ENCODE data around the gene UBXN1. TPM values are rescaled to one million over a fixed set of nuclear protein-coding genes. Genes with fewer than 3 reads are reported as not detected.
A peak's percentile ranks its signal among the peaks of the same experiment; 100 is the strongest.

The UBXN1 gene
- polyA plus RNA-seq, 2 of the 4 experiments (the other 2 are of a cell fraction), result 117 to 120 TPM

GRCh38 chr11:62709247-62710000 is 30.6 kb upstream of the UBXN1 start:
- peaks cover 51% of the 10 kb centered on the region for H3K4me1 ChIP-seq
- FAIRE-seq (no peak), DNase-seq (ENCODE audit: low read depth in 1 of 2, low spot score in 1 of 2) (peak; percentile 94 to 98), ATAC-seq (peak; percentile 71 to 84)
- peak overlapping the region; percentile 41 for H3K4me3 ChIP-seq
- TF ChIP-seq KDM1A (IDR thresholded peaks at IDR 0.05; ENCODE audit: low read depth), result peak; percentile 70; the same call in 1 of the 2 replicates
- no peak for TF ChIP-seq GATA3 (IDR thresholded peaks at IDR 0.05; ENCODE audit: borderline replicate concordance)
- TF ChIP-seq JUN (IDR thresholded peaks at IDR 0.05), result peak; percentile 42 to 81; a peak in 4 of 5 replicates
- peak; percentile 35 for TF ChIP-seq PBX3 (IDR thresholded peaks at IDR 0.05)
- TF ChIP-seq HMGXB4 (CRISPR knock-in tag; IDR thresholded peaks at IDR 0.05; ENCODE audit: borderline replicate concordance), result no peak
- no peak for TF ChIP-seq CBX2 (IDR thresholded peaks at IDR 0.05; ENCODE audit: borderline replicate concordance, low read depth)
- TF ChIP-seq, protein P1, sequence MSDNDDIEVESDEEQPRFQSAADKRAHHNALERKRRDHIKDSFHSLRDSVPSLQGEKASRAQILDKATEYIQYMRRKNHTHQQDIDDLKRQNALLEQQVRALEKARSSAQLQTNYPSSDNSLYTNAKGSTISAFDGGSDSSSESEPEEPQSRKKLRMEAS (IDR thresholded peaks at IDR 0.05), result peak; percentile 63
- TF ChIP-seq RAD21 (conservative IDR thresholded peaks at IDR 0.05 in 1 of 2, IDR thresholded peaks at IDR 0.05 in 1 of 2), result no peak
- TF ChIP-seq, protein P2, sequence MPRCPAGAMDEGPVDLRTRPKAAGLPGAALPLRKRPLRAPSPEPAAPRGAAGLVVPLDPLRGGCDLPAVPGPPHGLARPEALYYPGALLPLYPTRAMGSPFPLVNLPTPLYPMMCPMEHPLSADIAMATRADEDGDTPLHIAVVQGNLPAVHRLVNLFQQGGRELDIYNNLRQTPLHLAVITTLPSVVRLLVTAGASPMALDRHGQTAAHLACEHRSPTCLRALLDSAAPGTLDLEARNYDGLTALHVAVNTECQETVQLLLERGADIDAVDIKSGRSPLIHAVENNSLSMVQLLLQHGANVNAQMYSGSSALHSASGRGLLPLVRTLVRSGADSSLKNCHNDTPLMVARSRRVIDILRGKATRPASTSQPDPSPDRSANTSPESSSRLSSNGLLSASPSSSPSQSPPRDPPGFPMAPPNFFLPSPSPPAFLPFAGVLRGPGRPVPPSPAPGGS (IDR thresholded peaks at IDR 0.05), result 0 out of 3 replicates have a peak, but pooled peaks have one; percentile 23
- no peak; the same call in 1 of the 2 replicates for TF ChIP-seq HOXB5 (CRISPR knock-in tag; IDR thresholded peaks at IDR 0.05)
- TF ChIP-seq KDM5A (IDR thresholded peaks at IDR 0.05), result peak; percentile 80
- TF ChIP-seq HEYL (CRISPR knock-in tag; IDR thresholded peaks at IDR 0.05), result peak; percentile 71; the same call in 1 of the 2 replicates
- no peak for TF ChIP-seq EP300 (IDR thresholded peaks at IDR 0.05)
- peak; percentile 66; the same call in 1 of the 2 replicates for TF ChIP-seq HOXB13 (CRISPR knock-in tag; IDR thresholded peaks at IDR 0.05; ENCODE audit: low read depth)
- TF ChIP-seq RNF2 (IDR thresholded peaks at IDR 0.05; ENCODE audit: borderline replicate concordance, low read depth), result no peak
- TF ChIP-seq ZSCAN20 (CRISPR knock-in tag; IDR thresholded peaks at IDR 0.05), result peak; percentile 86; the same call in 1 of the 2 replicates
- TF ChIP-seq HOXA7 (CRISPR knock-in tag; IDR thresholded peaks at IDR 0.05), result no peak
- peak; percentile 43; the same call in 1 of the 2 replicates for TF ChIP-seq PHF8 (IDR thresholded peaks at IDR 0.05; ENCODE audit: borderline replicate concordance, low read depth)
- ChIA-PET POLR2A (interaction anchor here (0.6 to 6.1 kb wide), 14 partner anchors 9 to 147 kb away, joined by 3 to 64 read pairs (median 4); partner anchors contain the start of genes B3GAT3, C11orf98, CSKMT and HNRNPUL2), CTCF (interaction anchor here (0.6 to 5.3 kb wide), 12 partner anchors 9 to 330 kb away, joined by 3 to 37 read pairs (median 4); partner anchors contain the start of genes LBHD1, TMEM179B and UQCC3)
- peak overlapping the region; percentile 79 to 91 for H3K27ac ChIP-seq
- 11% methylated on average over 47 of the region's 47 CpGs for WGBS (ENCODE audit: missing lambda C conversion rate)
- H3K9me3 ChIP-seq, result no peaks in the 10 kb centered on the region
- peak overlapping the region; percentile 89 for H3K4me2 ChIP-seq

DNA sequence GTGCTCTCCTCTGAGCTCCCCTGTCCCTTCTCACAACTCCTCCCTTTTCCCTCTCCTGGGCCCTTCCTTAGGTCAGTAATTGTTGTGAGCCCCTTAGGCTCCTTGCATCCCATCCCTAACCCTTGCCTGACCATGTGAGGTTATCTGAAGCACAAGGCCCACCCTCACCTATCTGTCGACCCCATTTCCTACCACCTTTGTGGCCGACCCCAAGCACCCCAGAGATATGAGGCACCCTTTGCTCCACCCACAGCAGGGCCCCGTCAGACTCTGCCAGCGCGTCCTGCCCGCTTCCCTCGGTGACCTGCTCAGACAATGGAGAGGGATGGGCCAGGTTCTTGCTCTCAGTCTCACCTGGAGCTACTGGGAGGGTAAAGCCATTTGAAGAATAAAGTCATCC is 29.9 kb upstream of the UBXN1 start:
- WGBS (ENCODE audit: missing lambda C conversion rate), result 80% methylated on average over 7 of the region's 7 CpGs
- H3K9me3 ChIP-seq, result no peaks in the 10 kb centered on the region
- ChIA-PET POLR2A (interaction anchor here (0.6 to 6.1 kb wide), 14 partner anchors 9 to 147 kb away, joined by 3 to 64 read pairs (median 4); partner anchors contain the start of genes B3GAT3, C11orf98, CSKMT and HNRNPUL2), CTCF (interaction anchor here (0.6 to 5.3 kb wide), 11 partner anchors 8 to 78 kb away, joined by 3 to 37 read pairs (median 4); partner anchors contain the start of genes HNRNPUL2, LBHD1, TTC9C and UQCC3)
- peaks cover 45% of the 10 kb centered on the region for H3K4me1 ChIP-seq
- peak overlapping the region; percentile 89 for H3K4me2 ChIP-seq
- ATAC-seq (no peak), FAIRE-seq (no peak), DNase-seq (ENCODE audit: low read depth in 1 of 2, low spot score in 1 of 2) (no peak)
- peak overlapping the region; percentile 41 for H3K4me3 ChIP-seq
- peak overlapping the region; percentile 79 to 91 for H3K27ac ChIP-seq
- TF ChIP-seq RCOR1 (IDR thresholded peaks at IDR 0.05; ENCODE audit: low read depth, low read length) (no peak), HES2 (IDR thresholded peaks at IDR 0.05) (no peak), JUN (IDR thresholded peaks at IDR 0.05) (no peak), CBX8 (IDR thresholded peaks at IDR 0.05) (no peak), TP53 (CRISPR knock-in tag; IDR thresholded peaks at IDR 0.05) (no peak), EHMT2 (IDR thresholded peaks at IDR 0.05; ENCODE audit: low read depth) (no peak), POLR2AphosphoS2 (conservative IDR thresholded peaks at IDR 0.05; ENCODE audit: low read length) (no peak), CBX2 (IDR thresholded peaks at IDR 0.05; ENCODE audit: borderline replicate concordance, low read depth) (no peak), TFCP2L1 (CRISPR knock-in tag; IDR thresholded peaks at IDR 0.05) (no peak)
- TF ChIP-seq, protein P3, sequence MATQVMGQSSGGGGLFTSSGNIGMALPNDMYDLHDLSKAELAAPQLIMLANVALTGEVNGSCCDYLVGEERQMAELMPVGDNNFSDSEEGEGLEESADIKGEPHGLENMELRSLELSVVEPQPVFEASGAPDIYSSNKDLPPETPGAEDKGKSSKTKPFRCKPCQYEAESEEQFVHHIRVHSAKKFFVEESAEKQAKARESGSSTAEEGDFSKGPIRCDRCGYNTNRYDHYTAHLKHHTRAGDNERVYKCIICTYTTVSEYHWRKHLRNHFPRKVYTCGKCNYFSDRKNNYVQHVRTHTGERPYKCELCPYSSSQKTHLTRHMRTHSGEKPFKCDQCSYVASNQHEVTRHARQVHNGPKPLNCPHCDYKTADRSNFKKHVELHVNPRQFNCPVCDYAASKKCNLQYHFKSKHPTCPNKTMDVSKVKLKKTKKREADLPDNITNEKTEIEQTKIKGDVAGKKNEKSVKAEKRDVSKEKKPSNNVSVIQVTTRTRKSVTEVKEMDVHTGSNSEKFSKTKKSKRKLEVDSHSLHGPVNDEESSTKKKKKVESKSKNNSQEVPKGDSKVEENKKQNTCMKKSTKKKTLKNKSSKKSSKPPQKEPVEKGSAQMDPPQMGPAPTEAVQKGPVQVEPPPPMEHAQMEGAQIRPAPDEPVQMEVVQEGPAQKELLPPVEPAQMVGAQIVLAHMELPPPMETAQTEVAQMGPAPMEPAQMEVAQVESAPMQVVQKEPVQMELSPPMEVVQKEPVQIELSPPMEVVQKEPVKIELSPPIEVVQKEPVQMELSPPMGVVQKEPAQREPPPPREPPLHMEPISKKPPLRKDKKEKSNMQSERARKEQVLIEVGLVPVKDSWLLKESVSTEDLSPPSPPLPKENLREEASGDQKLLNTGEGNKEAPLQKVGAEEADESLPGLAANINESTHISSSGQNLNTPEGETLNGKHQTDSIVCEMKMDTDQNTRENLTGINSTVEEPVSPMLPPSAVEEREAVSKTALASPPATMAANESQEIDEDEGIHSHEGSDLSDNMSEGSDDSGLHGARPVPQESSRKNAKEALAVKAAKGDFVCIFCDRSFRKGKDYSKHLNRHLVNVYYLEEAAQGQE (IDR thresholded peaks at IDR 0.05), result no peak
- TF ChIP-seq, protein P1 (IDR thresholded peaks at IDR 0.05), result no peak

Data from A549 (cell line).